ENCODE data around the gene BNC2.

BNC2 gene

DNA sequence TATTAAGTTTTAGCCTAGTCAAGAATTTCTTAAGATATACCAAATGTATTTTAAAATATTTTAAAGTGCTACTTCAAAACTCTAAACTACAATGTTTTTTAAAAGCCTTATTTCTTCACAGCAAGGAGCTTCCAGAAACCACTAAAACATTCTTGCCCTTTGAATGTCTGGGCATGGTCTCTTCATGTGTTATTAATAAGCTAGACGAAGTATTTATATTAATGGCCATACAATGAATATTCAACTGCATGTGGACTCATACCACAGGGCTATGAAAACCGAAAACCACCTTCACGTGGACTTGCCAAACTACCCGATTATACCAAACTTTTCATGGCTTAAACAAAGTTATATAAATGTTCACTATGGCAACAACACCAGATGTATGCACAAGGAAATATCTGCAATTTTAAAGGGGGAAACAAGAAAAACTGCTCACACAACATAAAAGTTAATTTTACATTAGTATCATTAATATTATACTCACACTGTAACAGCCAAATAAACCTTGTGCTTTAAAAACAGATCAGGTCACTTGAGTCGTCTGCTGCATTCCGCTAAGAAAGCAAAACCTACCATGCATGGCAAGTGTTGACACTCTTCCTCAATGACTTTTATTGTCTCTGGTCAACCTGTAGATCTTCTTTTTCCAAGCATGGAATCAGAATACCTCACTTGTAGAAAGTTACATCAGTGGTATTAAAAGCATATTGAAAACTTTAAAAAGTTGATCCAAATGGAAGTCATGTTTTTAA lies 246.3 kb downstream of the BNC2 start:
- no peak for DNase-seq

GRCh38 chr9:16622541-16622940 lies 247.9 kb downstream of the BNC2 start:
- no peak for DNase-seq

GRCh38 chr9:16619914-16620520 lies 250.5 kb downstream of the BNC2 start:
- DNase-seq: no peak

GRCh38 chr9:16619402-16619801 lies 251.1 kb downstream of the BNC2 start:
- no peak for DNase-seq

GRCh38 chr9:16618524-16618923 lies 251.9 kb downstream of the BNC2 start:
- no peak for DNase-seq

GRCh38 chr9:16616686-16617085 lies 253.8 kb downstream of the BNC2 start:
- no peak for DNase-seq

DNA sequence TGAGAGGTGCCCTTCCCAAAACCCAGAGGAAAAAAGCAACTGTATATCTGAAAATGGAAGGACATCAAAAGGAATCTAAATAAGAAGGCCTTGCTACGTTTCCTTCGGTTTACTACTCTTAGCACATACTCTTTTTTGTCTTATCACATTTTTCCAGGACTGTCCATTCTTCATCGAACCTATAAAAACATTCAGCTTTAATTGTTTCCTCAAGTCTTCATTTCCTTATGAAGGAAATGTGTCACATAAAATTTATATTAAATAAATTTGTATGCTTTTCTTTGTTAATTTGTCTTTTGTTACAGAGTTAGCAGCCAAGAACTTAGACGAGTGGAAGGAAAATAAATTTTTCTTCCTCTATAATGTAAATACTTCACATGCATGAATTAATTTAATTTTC lies 255.0 kb downstream of the BNC2 start:
- DNase-seq: no peak

GRCh38 chr9:16613605-16614004 lies 256.9 kb downstream of the BNC2 start:
- DNase-seq: no peak

GRCh38 chr9:16613051-16613450 lies 257.4 kb downstream of the BNC2 start:
- no peak for DNase-seq

- DNase-seq: no peak
These were observed 257.8 kb downstream of the BNC2 start for GRCh38 chr9:16612627-16613026.

- DNase-seq: no peak
These were observed 258.5 kb downstream of the BNC2 start for GRCh38 chr9:16611983-16612382.

DNA sequence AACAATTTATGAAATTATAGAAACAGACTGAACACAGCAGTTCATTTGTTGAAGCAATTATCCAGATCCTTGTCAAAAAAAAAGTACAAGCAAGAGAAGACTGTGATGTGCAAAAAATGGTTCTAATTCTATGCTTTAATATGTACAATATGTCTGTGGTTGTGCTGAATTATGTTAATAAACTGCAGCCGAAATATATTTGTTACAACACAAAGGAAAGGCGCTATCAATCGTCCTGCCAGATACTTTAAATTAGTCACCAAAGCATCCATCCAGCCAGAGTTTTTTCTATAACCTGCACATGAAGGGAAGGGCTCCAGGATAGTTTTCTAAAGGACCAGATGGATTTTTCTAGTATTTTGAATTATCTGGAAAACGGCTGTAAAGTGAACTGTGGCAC lies 259.5 kb downstream of the BNC2 start:
- DNase-seq: no peak

- no peak for DNase-seq
These were observed 259.9 kb downstream of the BNC2 start for GRCh38 chr9:16610538-16610937.

DNA sequence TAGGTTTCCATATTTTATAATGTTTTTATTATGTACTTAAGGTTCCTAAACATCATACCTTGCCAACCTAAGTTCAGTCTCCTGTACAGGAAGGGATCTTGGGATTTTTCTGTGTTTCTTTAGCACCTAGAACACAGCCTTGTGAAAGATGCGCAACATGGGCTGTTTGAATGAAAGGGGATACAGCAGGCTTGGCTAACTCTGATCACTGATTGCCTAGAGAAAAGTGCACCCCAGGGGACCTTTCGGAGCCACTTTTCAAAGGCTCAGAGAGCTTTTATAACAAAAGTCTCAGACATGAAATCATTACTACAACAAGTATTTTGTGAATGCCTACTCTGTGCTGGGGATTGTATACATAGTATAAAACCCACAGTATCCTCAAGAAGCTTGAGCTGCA lies 261.6 kb downstream of the BNC2 start:
- no peak for DNase-seq

- DNase-seq: no peak
These were observed 268.0 kb downstream of the BNC2 start for GRCh38 chr9:16602494-16602893.

- no peak for DNase-seq
These were observed 268.5 kb downstream of the BNC2 start for GRCh38 chr9:16601991-16602390.

DNA sequence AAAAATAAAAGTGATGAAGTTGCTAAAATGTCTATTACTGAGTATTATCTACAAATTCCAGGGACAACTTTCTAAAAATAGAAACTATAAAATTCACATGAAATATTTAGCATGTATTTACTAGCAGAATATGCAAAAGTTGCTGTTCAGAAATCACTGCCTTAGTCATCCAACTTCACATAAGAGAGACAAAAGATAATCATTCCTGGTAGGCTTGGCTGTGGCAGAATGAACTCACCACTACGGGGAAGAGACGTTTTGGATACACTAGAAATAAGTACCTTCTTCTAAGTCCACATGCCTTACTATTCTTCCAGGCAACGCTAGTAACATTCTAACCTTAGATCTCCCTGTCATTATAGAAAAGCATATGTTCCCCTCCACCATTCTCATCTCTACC lies 272.2 kb downstream of the BNC2 start:
- DNase-seq: no peak

DNA sequence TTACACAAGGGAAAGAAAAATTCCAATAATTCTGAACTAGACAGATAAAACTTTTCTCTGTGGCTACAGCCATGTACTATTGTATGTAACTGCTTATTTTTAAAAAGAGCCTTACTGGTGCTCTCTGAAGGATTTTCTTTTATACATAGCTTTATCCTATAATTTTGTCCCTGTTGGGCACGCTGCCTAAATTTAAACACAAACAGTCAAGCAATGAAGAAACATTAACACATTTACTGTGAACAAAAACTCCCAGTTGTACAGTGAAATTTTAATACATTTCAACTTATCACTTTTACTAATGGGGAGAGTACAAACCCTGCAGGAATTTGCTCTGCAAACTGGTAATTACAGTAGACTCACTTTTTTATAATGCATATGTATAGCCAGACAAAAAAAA lies 273.3 kb downstream of the BNC2 start:
- no peak for DNase-seq

GRCh38 chr9:16595227-16595626 lies 275.2 kb downstream of the BNC2 start:
- DNase-seq: no peak

- no peak for DNase-seq
These were observed 275.7 kb downstream of the BNC2 start for GRCh38 chr9:16594787-16595186.

- no peak for DNase-seq
These were observed 276.7 kb downstream of the BNC2 start for GRCh38 chr9:16593746-16594145.

DNA sequence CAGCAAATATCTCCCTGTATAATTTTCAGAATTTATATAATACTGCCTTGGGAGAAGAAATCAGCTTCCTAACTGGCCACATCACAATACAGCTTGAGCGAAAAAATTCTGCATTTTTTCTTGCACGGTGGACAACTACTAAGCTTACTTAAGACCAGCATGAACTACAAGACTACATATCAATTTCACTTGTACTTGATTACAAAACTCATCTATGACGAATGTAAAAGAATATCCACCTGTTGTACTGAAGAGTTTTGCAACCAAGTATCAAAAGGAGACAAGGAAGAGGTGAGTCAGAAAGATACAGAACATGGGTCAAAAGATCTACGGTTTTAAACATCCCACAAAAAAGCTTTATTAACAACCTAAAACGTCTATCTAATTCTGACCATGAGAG lies 279.4 kb downstream of the BNC2 start:
- DNase-seq: no peak

DNA sequence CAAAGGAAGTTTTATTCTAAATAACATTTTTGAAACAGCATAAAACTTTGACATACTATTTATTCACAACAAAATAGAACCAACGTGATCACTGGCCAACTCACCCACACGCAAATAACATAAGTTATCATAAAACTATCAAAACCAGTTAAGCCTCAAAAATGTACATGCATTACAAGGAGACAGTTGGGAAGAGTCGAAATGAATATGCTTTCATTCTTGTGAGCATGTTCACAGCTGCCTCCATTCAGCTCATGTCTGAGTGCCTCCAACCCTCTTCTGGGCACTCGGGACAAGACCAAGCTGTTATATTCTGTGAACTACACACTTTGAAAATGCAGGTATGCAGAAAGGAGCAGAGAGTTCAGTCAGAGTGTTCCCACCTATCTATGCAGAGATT lies 284.9 kb downstream of the BNC2 start:
- DNase-seq: no peak

GRCh38 chr9:16579872-16580432 lies 290.5 kb downstream of the BNC2 start:
- DNase-seq: no peak

GRCh38 chr9:16575986-16576245 lies 294.6 kb downstream of the BNC2 start:
- DNase-seq: no peak

Measured in hematopoietic multipotent progenitor cell treated with erythropoietin and hydrocortisone succinate and interleukin-3 and kit ligand, for 4 days (in vitro differentiated cells).